Activated CD8-positive, alpha-beta memory T cell treated with anti-CD3 and anti-CD28 coated beads for 1 hour (primary cell): Measurements from ENCODE around the gene CD84.
"Not testable (repeated sequence)": the region's sequence is repeated elsewhere in the genome, so short reads cannot be mapped to it uniquely, and the experiment has no call there.

Source experiments
- DNase-seq, 2 donors: peaks; one replicate each; pipeline ENCODE4 v3.0.0-alpha.2; 2020; ENCODE audit warnings: low read depth in 1 of 2; ENCODE audit errors: extremely low read depth in 1 of 2

Gene CD84

DNA sequence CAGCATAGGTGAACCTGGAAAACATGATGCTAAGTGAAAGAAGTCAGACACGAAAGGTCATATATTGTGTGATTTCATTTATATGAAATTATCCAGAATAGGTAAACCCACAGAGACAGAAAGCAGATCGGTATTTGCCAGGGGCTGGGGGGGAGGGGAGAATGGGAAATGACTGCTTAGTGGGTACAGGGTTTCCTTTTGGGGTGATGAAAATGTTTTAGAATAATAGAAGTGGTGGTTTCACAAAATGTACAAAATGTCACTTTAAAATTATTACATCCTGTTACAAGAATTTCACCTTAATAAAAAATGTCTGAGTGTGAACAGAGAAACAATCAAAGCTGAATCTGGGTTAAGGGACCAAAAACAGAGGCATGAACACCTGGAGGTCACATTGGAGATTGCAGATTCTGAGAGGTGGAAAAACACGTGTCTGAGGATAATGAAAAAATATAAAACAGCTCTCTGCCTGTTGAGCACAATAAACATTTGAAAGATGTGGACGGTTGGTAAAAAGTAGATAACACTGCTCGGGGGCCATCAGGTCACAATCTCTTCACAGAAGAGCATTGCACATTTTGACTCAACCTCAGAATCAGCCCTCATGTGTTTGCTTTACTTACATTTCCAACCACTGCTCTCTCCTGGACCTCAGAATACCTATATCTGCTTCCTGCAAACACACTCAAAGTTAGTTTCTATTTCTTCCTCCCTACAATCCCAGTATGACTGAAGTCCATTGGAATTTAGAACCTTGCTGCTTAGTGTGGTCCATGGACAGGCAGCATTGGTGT lies 59.5 kb downstream of the CD84 start:
- no peak for DNase-seq

DNA sequence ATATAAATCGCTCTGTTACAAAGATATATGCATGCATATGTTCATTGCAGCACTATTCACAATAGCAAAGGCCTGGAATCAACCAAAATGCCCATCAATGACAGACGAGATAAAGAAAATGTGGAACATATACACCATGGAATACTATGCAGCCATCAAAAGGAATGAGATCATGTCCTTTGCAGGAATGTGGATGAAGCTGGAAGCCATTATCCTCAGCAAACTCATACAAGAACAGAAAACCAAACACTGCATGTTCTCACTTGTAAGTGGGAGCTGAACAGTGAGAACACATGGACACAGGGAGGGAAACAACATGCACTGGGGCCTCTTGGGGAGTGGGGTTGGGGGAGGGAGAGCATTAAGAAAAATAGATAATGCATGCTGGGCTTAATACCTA lies 61.8 kb downstream of the CD84 start:
- not testable (repeated sequence) for DNase-seq

DNA sequence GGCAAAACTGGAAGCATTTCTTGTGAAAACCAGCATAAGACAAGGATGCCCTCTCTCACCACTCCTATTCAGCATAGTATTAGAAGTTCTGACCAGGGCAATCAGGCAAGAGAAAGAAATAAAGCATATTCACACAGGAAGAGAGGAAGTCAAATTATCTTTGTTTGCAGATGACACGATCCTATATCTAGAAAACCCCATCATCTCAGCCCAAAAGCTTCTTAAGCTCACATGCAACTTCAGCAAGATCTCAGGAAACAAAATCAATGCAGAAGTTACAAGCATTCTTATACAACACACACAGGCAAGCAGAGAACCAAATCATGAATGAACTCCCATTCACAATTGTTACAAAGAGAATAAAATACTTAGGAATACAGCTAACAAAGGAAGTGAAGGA lies 63.4 kb downstream of the CD84 start:
- not testable (repeated sequence) for DNase-seq

DNA sequence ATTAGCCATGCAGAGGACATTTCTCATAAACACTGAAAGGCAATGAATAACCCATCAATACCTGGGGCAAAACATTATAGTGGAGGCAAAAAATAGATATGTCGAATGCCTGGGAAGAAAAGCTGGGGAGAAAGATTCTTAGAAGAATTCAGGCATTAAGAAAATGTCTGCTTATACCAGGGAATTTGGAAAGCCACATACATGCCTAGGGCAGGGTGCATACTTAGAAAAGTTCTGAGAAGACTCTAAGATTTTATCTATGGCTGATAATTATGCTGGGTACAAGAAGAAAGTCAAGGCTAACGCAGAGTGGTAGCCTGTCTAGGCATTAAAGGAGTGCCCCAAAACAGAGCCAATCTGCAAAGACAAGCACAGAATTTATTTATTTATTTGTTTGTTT lies 74.6 kb downstream of the CD84 start:
- no peak for DNase-seq

DNA sequence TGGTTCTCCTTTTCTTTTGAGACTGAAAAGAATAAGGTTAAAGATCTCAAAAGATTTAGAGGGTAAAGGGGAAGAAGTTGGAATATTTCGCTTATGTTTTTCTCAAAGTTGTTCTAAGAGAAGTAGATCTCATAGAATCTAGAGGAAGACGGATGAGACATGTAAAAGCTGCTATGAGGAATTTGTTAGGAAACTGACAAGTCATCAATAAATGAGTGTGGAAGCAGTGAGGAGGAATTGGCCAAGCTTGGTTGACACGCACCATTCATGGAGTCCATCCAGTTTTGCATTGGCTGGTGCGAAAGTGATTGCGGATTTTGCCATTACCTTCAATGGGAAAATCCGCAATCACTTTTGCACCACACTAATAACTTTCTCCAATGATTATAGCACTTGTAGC lies 76.2 kb downstream of the CD84 start:
- no peak for DNase-seq

DNA sequence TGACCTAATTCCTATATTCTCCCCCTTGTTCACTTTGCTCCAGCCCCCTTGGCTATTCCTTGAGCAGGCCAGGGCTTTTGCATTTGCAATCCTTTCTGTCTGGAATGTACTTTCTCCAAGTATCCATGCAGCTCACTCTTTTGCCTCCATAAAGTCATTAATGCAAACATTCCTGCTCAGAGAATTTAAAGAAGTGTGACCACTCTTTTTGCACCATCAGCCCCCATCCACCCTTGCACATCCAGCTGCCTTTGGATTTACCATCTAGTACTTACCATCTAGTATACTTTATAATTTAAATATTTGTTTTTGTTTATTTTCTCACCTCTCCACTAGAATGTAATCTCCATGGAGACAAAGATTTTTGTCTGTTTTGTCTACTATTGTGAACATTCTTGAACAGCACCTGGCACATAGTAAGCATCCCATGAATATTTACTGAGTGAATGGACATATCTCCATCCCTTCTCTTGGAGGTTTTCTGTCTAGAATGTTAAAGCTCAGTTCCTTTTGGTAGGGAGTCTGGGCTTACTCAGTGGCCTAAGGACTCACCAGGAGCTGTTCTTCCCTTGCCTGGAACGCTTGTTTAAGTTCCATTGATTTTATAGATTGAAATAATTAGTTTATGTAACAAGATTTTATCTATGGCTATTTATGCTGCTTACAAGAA lies 78.8 kb downstream of the CD84 start:
- DNase-seq: no peak

DNA sequence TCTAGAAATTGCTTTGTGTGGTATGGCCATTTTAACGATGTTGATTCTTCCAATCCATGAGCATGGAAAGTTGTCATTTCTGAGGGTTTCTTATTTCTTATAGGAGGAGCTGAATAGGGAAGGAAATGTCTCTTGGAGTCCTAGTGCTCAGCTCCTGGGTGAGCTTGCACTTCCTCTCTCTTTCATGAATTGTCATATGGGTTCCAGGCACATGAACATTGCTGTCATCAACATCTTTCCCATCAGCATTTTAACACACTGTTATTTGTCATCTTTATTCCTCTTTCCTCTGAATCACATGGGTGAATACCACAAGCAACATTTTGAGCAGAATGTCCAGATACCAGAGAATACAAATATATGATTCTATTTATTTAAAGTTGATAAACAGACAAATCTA lies 79.7 kb downstream of the CD84 start:
- no peak for DNase-seq

DNA sequence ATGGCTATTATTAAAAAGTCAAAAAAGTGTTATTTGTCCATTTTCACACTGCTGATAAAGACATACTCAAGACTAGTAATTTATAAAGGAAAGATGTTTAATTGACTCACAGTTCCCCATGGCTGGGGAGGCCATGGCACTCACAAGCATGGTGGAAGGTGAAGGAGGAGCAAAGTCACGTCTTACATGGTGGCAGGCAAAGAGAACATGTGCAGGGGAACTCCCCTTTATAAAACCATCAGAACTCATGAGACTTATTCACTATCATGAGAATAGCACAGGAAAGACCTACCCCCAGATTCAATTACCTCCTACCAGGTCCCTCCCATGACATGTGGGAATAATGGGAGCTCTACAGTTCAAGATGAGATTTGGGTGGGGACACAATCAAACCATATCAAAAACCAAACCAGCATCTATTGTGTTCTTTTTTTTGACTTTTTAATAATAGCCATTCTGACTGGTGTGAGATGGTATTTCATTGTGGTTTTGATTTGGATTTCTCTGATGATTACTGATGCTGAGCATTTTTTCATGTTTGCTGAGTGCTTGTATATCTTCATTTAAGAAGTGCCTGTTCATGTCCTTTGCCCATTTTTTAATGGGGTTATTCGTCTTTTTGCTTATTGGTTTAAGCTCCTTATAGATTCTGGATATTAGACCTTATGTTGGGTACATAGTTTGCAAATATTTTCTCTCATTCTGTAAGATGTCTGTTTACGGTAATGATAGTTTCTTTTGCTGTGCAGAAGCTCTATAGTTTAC lies 80.8 kb downstream of the CD84 start:
- DNase-seq: not testable (repeated sequence)

DNA sequence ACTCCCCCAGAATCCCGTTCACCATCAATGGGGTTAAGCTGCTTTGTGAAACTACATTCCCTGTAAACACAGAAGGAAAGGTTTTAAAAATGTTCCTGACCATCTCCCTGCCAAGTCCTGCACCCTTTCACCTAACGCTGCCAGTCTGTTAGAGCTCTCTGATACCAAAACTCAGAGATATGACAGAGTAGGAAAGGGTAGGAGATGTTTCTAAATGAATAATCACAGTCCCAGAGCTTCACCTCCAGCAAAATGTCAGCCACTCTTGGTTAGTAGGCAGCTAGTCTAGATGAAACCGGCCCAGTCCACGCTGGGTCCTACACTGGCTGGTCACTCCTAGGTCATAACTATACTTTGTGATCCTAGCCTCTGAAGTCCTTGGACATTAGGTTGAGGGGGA lies 83.0 kb downstream of the CD84 start:
- DNase-seq: no peak

DNA sequence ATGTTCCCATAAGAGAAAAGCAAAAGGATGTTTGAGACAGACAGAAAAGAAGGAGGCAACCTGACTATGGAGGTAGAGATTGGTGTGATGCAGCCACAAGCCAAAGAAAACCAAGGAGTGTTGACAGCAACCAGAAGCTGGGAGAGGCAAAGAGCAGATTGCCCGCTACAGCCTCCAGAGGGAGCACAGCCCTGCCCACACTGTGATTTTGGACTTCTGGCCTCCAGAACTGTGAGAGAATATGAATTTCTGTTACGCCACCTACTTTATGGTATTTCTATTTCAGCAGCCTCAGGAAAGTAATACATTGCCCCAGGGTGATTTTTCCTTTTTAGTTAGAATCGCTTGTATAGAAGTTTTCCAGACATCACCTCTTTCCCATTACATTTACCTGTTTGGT lies 84.7 kb downstream of the CD84 start:
- no peak for DNase-seq

DNA sequence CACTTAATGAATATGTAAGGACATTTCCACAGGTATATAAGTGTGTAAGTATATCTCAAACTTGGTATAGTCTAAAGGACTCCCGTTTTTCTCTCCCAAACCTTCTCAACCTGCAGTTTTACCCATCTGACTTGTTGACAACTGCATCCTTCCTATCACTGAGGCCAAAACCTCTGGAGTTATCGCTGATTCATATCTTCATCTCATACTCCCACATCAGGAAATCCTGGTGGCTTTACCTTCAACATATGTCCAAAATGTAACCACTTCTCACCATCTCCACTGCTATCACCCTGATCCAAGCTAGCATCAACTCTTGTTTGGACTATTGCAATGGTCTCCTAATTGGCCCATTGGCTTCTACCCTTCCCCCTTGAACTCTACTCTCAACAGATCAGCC lies 86.7 kb downstream of the CD84 start:
- no peak for DNase-seq

DNA sequence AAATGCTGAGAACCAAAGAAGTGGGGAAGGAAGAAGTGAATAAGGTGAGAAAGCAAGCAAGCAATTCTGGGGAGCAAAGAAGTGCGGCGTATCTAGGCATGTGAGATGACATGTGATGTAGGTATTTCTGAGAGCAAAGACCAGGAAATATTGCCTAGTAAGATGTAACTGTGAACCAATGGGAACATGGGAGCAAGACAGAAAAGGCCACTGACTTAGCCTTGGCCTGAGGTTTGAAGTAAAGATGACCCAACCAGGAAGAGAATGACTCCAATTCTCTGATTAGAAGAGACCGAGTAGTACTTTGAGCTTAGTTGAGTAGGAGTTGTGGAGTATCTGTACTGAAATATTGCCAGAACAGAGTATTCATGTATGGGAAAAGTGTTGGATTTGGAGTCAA lies 87.3 kb downstream of the CD84 start:
- DNase-seq: no peak
